HG02678 (cell line): Measurements from ENCODE around the gene SCAI.

ENCODE experiments used
- ATAC-seq: cut with Tn5 transposase; IDR thresholded peaks from one replicate; pipeline ENCODE4 v1.9.1; 2021; ENCODE audit warnings: mild to moderate bottlenecking, moderate library complexity; ENCODE audit not compliant: unreplicated experiment

Gene SCAI

GRCh38 chr9:124897570-124898460 is 245.5 kb downstream of the SCAI start:
- no peak for ATAC-seq

GRCh38 chr9:124894741-124895170 is 248.6 kb downstream of the SCAI start:
- no peak for ATAC-seq

- no peak for ATAC-seq
These were observed 249.1 kb downstream of the SCAI start for GRCh38 chr9:124894035-124894740.
